K562 treated with DMSO at 1 percent for 12 hours (cell line): ENCODE measurements around the gene FLOT2. TPM values are rescaled to one million over a fixed set of nuclear protein-coding genes. Genes with fewer than 3 reads are reported as not detected.

Source experiments
- total RNA-seq: library from RNA; unstranded; fragments of 300-600 nt; gene quantifications from 2 replicates; pipeline ENCODE4 v1.2.3, GENCODE V29; 2022; ENCODE audit not compliant: insufficient read depth

The FLOT2 gene
- 151 and 177 TPM in 2 replicates for total RNA-seq

GRCh38 chr17:28896884-28897768 lies at the start of gene FLOT2:
TSS of gene FLOT2 (minus strand) at chr17:28897733. CDS start at chr17:28897574, 159 bp downstream.

DNA sequence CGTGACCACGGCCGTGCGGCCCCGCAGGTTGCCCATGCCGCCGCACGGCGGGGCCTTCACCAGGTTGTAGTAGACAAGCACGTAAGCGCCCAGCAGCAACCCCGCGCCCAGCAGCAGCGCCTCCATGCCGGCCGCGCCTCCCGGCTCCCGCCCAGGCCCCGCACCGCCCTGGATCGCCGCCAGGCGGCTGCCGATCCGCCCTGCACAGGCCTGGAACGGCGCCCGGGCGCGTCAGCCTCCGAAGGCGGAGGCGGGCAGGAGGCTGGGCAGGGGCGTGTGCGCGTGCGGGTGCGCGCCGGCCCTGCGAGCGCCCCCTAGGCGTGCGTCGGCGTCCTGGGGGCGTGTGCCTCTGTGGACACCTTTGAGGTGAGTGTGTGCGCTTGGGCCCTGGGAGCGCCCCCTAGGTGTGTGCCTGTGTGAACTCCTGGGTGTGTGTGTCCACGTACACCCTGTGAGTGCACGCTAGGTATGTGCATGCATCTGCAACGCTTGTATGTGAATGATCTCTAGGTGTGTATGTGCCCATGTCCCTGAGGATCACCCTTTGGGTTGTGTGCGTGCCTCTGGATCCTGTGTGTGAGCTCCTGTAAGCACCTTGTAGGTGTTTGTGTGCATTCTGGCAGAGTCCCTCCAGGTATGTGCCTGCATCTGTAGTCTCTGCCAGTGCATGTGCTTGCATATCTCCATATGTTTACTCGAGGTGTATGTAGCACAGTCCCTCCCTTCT lies 5.4 kb upstream of the FLOT2 start, which contains the start of gene DHRS13:
DHRS13 (minus strand) TSS at position 261 of the 727 bp plus-strand sequence; CDS start at position 126, 135 bp downstream.

DNA sequence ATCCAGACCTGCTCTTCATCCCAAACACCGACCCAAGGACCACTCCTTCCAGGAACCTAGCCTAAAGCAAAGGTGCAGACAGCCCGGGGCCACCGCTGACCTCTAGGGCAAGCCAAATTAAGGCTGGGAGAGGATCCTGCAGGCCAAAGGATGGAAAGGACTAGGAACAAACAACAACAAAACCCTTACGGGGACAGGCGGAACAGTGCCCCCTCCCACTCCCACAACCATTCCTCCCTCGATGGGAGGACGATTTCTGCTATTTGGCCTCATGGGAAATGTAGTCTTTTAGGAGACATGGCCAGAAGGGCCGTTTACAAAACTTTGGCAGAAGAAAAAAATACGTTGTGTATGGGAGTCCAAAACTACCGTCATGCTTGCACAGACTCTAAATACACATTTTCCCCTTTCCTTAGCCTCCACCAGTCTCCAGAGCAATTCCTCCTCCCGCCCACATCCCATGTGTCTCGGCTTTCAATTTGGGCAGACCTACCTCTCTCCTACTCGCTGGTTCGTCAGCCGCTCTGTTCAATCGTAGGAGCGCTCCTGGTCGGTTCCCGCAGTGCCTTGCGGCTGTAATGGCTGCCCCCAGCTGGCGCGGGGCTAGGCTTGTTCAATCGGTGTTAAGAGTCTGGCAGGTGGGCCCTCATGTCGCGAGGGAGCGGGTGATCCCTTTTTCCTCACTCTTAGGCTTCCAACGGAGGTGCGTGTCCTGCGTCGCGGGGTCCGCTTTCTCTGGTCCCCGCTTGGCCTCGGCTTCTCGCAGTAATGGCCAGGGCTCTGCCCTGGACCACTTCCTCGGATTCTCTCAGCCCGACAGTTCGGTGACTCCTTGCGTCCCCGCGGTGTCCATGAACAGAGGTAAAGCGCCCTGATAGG lies 42.8 kb downstream of the FLOT2 start, which contains the start of gene ERAL1:
ERAL1 (plus strand) TSS at position 560 of the 879 bp plus-strand sequence; CDS start at position 579, 19 bp downstream.

DNA sequence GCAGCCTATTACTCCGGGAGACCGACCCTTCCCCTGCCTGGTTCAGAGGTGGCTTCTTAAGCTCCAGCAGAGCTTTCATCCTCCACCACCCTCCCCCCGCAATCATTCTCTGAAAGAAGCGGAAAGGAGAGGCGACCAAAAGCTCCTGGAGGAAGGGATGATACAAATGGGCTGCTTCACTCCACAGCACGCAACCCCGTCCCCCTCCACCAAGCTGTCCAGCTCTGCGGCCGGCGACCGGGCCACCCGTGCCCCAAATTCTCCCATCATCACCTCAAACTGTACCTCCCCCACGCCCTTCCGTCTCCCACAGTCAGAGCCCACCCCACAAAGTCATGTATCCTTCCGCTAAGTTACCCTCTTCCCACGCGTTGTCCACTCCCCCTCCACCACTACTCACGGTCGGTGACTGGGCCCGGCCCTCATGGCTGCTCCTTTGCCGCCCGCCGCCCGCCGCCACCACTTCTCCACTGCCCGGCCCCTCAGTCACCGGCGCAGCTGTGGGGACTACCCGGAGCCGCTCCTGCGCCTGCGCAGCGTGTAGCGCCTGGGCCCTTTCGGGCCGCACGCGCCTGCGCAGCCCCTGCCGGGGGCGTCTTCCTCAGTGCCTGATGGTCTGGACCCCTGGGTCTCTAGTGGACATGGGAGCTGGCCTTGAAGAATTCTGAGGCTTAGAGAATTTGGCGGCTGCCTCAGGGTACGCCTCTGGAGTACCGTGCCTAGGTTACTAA lies 55.1 kb downstream of the FLOT2 start, which contains the start of gene FAM222B:
FAM222B (minus strand) TSS at position 509 of the 731 bp plus-strand sequence. CDS start 76,123 bp downstream, outside the sequence.

Other genes starting within 250 kb of the FLOT2 start
- 70.9 and 90.0 TPM in 2 replicates for gene SDF2, start 235.8 kb downstream of the FLOT2 start, total RNA-seq
- gene SUPT6H, start 235.5 kb downstream of the FLOT2 start, total RNA-seq = 29.5 and 79.1 TPM in 2 replicates
- gene PROCA1, start 185.8 kb downstream of the FLOT2 start, total RNA-seq = 3.8 and 8.4 TPM in 2 replicates
- not detected in 2 replicates for gene RAB34, start 179.9 kb downstream of the FLOT2 start, total RNA-seq
- 2,324 and 3,638 TPM in 2 replicates for gene RPL23A, start 177.7 kb downstream of the FLOT2 start, total RNA-seq
- 7.9 and 10.9 TPM in 2 replicates for gene TLCD1, start 171.5 kb downstream of the FLOT2 start, total RNA-seq
- 2.8 and 3.3 TPM in 2 replicates for gene NEK8, start 168.9 kb downstream of the FLOT2 start, total RNA-seq
- gene TRAF4, start 153.7 kb downstream of the FLOT2 start, total RNA-seq = 104 and 114 TPM in 2 replicates
- gene FAM222B, start 54.9 kb downstream of the FLOT2 start, total RNA-seq = 6.6 and 34.6 TPM in 2 replicates
- 74.7 and 97.3 TPM in 2 replicates for gene ERAL1, start 42.7 kb downstream of the FLOT2 start, total RNA-seq
- 38.6 TPM in 2 replicates for gene DHRS13, start 5.3 kb upstream of the FLOT2 start, total RNA-seq
- gene PHF12, start 53.8 kb upstream of the FLOT2 start, total RNA-seq = 18.9 and 26.7 TPM in 2 replicates
- not detected in 2 replicates for gene SEZ6, start 108.3 kb upstream of the FLOT2 start, total RNA-seq
- gene PIPOX, start 145.4 kb upstream of the FLOT2 start, total RNA-seq = 0.37 and 0.90 TPM in 2 replicates